ENCODE data around the gene CCDC88C.

DNA sequence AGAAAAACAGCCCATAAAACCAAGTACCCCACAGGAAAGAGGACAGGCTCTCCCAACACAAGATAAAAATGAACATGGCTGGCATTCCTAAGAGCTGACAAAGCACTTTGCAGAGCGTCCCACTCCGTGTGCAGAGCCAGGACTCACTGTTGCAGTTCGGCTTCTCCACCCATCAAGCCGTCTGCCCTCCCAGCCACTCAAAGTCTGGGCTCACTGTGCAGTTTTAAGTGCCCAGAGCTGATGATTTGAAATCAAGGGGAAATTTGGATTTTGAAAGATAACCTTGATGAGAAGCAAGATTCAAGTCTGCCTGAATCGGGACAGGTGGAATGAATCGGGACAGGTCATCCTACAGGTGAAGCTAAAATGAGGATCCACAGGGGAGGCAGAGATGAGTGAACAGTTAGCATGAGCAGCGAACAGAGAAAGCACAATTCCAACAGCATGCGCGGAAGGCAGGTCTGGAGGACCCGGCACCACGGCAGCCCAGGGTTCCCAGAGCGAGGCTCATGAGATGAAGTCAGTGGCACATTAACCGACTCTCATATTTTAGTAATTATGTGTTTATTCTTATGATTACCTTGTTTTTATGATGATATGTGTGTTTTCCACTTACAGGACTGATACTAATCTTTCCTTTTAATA, 133.4 kb downstream of the CCDC88C start:
- no peak for TF ChIP-seq POLR2AphosphoS5 (IDR thresholded peaks at IDR 0.05; ENCODE audit: low read depth, low read length)
- TF ChIP-seq, protein P1, sequence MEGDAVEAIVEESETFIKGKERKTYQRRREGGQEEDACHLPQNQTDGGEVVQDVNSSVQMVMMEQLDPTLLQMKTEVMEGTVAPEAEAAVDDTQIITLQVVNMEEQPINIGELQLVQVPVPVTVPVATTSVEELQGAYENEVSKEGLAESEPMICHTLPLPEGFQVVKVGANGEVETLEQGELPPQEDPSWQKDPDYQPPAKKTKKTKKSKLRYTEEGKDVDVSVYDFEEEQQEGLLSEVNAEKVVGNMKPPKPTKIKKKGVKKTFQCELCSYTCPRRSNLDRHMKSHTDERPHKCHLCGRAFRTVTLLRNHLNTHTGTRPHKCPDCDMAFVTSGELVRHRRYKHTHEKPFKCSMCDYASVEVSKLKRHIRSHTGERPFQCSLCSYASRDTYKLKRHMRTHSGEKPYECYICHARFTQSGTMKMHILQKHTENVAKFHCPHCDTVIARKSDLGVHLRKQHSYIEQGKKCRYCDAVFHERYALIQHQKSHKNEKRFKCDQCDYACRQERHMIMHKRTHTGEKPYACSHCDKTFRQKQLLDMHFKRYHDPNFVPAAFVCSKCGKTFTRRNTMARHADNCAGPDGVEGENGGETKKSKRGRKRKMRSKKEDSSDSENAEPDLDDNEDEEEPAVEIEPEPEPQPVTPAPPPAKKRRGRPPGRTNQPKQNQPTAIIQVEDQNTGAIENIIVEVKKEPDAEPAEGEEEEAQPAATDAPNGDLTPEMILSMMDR (IDR thresholded peaks at IDR 0.05): no peak
- TF ChIP-seq, protein P2, sequence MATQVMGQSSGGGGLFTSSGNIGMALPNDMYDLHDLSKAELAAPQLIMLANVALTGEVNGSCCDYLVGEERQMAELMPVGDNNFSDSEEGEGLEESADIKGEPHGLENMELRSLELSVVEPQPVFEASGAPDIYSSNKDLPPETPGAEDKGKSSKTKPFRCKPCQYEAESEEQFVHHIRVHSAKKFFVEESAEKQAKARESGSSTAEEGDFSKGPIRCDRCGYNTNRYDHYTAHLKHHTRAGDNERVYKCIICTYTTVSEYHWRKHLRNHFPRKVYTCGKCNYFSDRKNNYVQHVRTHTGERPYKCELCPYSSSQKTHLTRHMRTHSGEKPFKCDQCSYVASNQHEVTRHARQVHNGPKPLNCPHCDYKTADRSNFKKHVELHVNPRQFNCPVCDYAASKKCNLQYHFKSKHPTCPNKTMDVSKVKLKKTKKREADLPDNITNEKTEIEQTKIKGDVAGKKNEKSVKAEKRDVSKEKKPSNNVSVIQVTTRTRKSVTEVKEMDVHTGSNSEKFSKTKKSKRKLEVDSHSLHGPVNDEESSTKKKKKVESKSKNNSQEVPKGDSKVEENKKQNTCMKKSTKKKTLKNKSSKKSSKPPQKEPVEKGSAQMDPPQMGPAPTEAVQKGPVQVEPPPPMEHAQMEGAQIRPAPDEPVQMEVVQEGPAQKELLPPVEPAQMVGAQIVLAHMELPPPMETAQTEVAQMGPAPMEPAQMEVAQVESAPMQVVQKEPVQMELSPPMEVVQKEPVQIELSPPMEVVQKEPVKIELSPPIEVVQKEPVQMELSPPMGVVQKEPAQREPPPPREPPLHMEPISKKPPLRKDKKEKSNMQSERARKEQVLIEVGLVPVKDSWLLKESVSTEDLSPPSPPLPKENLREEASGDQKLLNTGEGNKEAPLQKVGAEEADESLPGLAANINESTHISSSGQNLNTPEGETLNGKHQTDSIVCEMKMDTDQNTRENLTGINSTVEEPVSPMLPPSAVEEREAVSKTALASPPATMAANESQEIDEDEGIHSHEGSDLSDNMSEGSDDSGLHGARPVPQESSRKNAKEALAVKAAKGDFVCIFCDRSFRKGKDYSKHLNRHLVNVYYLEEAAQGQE (IDR thresholded peaks at IDR 0.05; ENCODE audit: insufficient read depth in 1 of 2, low read depth in 2 of 2, low read length in 1 of 2): no peak
